Measurements from ENCODE around the gene LITAF.

DNA sequence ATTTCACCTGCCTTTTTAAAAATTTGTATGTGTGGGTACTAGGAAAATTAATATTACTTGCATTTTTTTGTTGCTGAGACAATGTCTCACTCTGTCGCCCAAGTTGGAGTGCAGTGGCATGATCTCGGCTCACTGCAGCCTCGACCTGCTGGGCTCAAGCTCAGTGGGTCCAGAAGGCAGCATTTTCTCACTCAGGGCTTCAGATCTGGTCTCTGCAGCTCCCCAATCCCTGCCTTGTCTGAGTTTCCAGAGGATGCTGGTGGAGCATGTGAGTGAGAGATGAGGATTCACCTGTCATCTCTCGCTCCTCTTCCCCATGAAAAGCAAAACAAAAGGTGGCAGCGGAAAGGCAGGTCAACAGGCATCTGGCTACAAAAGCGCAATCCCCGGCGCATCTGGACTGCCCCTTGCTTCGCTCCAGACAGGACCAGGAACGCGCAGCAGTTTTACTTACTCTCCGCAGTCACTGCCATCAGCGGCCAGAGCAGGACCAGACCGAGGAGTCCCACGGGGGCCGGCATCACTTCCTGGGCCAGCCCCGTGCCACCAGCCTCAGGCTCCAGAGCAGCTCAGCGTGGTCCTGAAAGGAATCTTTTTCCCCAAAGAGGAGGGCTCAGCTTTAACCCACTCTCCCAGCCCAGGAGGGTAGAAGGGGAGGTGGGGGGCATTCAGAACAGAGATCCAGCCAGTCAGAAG is 59.9 kb downstream of the LITAF start:
- no peak for TF ChIP-seq POLR2A (IDR thresholded peaks at IDR 0.05; ENCODE audit: low read length)
- TF ChIP-seq GATA1 (IDR thresholded peaks at IDR 0.05; ENCODE audit: low read depth, low read length), result no peak
